Parathyroid adenoma (tissue), 2 donors: Measurements from ENCODE around the gene MARCHF2.

Source experiments
- H2AFZ ChIP-seq: fragments of 300-600 bp; sonication (generic); one replicate; pipeline ENCODE4 v1.7.0; 2017; ENCODE audit warnings: antibody characterized with exemption, mild to moderate bottlenecking
- H3K27ac ChIP-seq: fragments of 300-600 bp; sonication (generic); one replicate; pipeline ENCODE4 v1.7.0; 2017
- H3K27me3 ChIP-seq: fragments of 300-600 bp; sonication (generic); one replicate; pipeline ENCODE4 v1.7.0; 2017; ENCODE audit warnings: low read length; ENCODE audit not compliant: control insufficient read depth, insufficient read depth
- H3K36me3 ChIP-seq: fragments of 300-600 bp; sonication (generic); one replicate; pipeline ENCODE4 v1.7.0; 2017; ENCODE audit warnings: low read length; ENCODE audit not compliant: control insufficient read depth, insufficient read depth
- H3K4me1 ChIP-seq: fragments of 300-600 bp; sonication (generic); one replicate; pipeline ENCODE4 v1.7.0; 2017; ENCODE audit warnings: control low read depth
- H3K4me2 ChIP-seq: fragments of 300-600 bp; sonication (generic); one replicate; pipeline ENCODE4 v1.7.0; 2017; ENCODE audit warnings: low read length
- H3K4me3 ChIP-seq: fragments of 300-600 bp; sonication (generic); one replicate; pipeline ENCODE4 v1.7.0; 2017; ENCODE audit warnings: low read depth, low read length
- H3K79me2 ChIP-seq: fragments of 300-600 bp; sonication (generic); one replicate; pipeline ENCODE4 v1.7.0; 2017; ENCODE audit warnings: control low read depth
- H3K9ac ChIP-seq: fragments of 300-600 bp; sonication (generic); one replicate; pipeline ENCODE4 v1.7.0; 2017; ENCODE audit warnings: mild to moderate bottlenecking
- H3K9me3 ChIP-seq: fragments of 300-600 bp; sonication (generic); one replicate; pipeline ENCODE4 v1.7.0; 2017; ENCODE audit warnings: low read length; ENCODE audit not compliant: control insufficient read depth
- CTCF ChIP-seq: fragments of 300-600 bp; sonication (generic); IDR thresholded peaks from one replicate; pipeline ENCODE4 v1.7.0; 2017; ENCODE audit warnings: antibody characterized with exemption, mild to moderate bottlenecking
- donor health status: primary hyperparathyroidism.

The MARCHF2 gene

GRCh38 chr19:8391198-8392016 lies 21.7 kb upstream of the MARCHF2 start:
- Histone ChIP-seq H3K9me3 (no peaks in the 10 kb centered on the region), H3K36me3 (no peaks in the 10 kb centered on the region), H3K4me1 (peaks cover 17% of the 10 kb centered on the region), H3K4me3 (peak overlapping the region; percentile 93), H3K27ac (peak overlapping the region; percentile 94), H3K79me2 (peaks cover 28% of the 10 kb centered on the region), H3K4me2 (peak overlapping the region; percentile 85), H2AFZ (no peak overlapping the region), H3K9ac (no peak overlapping the region), H3K27me3 (no peaks in the 10 kb centered on the region)
- TF ChIP-seq CTCF = no peak

DNA sequence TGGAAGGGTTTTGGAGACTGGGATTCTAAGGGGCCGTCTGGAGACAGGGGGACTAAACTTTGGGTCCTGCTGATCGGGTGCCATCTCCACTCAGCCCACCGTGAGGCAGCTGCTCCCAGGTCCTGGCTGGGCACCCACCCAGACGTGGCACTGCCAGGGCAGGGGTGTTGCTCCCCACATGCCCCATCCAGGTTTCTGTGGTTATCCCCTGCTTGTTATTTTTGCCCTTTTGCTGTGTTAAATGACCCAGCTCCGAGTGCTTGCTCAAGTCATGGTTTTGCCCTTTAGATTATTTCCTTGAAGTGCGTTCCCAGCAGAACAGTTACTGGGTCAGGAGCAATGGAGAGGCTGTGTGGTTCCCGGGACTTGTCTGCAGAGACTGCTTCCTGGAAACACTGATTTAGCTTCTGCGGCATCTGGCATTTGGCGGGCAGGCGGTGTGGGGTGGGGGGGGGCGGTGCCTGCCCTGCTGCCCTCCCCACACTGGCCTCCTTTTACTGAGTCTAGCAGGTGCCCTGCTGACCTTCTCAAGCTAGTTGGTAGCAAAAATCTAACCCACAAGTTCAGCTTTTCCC lies 21.0 kb upstream of the MARCHF2 start:
- Histone ChIP-seq H3K4me2 (peak overlapping the region; percentile 85), H3K79me2 (peaks cover 33% of the 10 kb centered on the region), H3K27ac (peak overlapping the region; percentile 94), H3K4me1 (peaks cover 22% of the 10 kb centered on the region), H3K4me3 (peak overlapping the region; percentile 4), H3K27me3 (no peaks in the 10 kb centered on the region), H3K9ac (no peak overlapping the region), H3K36me3 (no peaks in the 10 kb centered on the region), H3K9me3 (no peaks in the 10 kb centered on the region), H2AFZ (no peak overlapping the region)
- no peak for TF ChIP-seq CTCF

DNA sequence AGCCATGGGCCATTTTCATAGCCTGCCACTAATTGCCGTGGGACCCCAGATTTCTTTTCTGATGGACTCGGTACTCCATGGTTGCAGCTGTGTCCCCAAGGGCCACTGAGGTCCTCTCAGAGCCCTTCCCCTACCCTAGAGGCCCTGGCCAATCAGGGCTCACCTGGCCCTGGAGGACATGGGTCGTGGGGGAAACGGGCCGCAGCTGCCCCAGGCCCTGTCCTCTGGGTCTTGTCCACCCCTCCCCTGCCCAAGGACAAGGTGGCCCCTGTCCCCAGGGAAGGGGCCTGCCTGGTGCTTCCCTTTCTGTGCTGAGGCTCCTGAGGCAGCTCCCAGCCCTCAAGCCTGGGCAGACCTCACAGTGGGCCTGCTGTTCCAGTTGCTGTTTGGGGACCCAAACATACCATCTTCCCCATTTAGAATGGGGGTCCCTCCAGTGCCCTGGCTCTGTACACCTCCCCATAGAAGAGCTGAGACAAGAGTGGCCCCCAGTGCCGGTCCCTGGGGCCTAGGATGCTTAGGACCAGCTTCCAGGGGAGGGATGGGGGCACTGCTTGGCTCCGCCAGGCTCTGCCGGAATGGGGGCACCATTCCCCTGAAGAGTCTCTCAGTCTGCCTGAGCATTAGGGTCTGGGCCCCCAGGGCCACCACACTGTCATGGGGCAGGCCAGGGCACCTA lies 19.8 kb upstream of the MARCHF2 start:
- Histone ChIP-seq H3K79me2 (peaks cover 35% of the 10 kb centered on the region), H2AFZ (no peak overlapping the region), H3K9me3 (no peaks in the 10 kb centered on the region), H3K27ac (peak overlapping the region; percentile 20), H3K4me3 (no peak overlapping the region), H3K27me3 (no peaks in the 10 kb centered on the region), H3K4me1 (peaks cover 34% of the 10 kb centered on the region), H3K9ac (no peak overlapping the region), H3K4me2 (no peak overlapping the region), H3K36me3 (no peaks in the 10 kb centered on the region)
- TF ChIP-seq CTCF = no peak

DNA sequence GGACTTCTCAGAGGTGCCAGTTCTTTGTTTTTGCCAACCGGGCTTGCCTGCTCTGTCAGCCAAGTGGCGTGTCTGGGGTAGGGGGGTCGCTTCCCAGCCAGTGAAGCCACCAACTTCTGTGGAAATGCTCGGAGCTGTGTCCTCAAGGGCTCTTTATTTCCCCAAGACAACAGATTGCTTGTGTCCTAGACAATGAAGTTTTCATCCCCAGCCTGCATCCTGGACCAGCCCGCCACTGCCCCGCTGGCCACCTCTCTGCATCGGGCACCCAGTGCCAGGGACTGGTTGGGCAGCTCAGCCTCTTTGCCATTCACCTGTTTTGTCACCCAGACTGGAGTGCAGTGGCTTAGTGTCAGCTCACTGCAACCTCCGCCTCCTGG lies 19.2 kb upstream of the MARCHF2 start:
- no peak overlapping the region for H3K4me3 ChIP-seq
- peaks cover 37% of the 10 kb centered on the region for H3K4me1 ChIP-seq
- no peak for TF ChIP-seq CTCF
- H3K36me3 ChIP-seq = no peaks in the 10 kb centered on the region
- no peaks in the 10 kb centered on the region for H3K9me3 ChIP-seq
- no peak overlapping the region for H3K9ac ChIP-seq
- no peak overlapping the region for H2AFZ ChIP-seq
- no peak overlapping the region for H3K4me2 ChIP-seq
- H3K79me2 ChIP-seq = peaks cover 35% of the 10 kb centered on the region
- no peaks in the 10 kb centered on the region for H3K27me3 ChIP-seq
- no peak overlapping the region for H3K27ac ChIP-seq
